Measurements from ENCODE around the gene INMT. TPM values are rescaled to one million over a fixed set of nuclear protein-coding genes. Genes with fewer than 3 reads are reported as not detected.

Gene INMT
- total RNA-seq, 4 donors from 2014 or later: 21.3 to 142 (median 100) TPM

- DNase-seq (ENCODE audit: low spot score in 2 of 2): no peak
- 81 to 82% methylated on average over 6 of the region's 6 CpGs for whole genome bisulfite sequencing, 2 donors
- Histone ChIP-seq H3K4me3 (no peak overlapping the region), H3K27me3 (no peaks in the 10 kb centered on the region), H3K36me3 (no peaks in the 10 kb centered on the region), H3K27ac (no peak overlapping the region), H3K9me3 (no peaks in the 10 kb centered on the region), H3K4me1 (peaks cover 0 to 22% (median 3%) of the 10 kb centered on the region in 4 donors)
- no peak for TF ChIP-seq POLR2A (IDR thresholded peaks at IDR 0.05)
- no peak for TF ChIP-seq EP300 (IDR thresholded peaks at IDR 0.05)
- TF ChIP-seq, protein P1, sequence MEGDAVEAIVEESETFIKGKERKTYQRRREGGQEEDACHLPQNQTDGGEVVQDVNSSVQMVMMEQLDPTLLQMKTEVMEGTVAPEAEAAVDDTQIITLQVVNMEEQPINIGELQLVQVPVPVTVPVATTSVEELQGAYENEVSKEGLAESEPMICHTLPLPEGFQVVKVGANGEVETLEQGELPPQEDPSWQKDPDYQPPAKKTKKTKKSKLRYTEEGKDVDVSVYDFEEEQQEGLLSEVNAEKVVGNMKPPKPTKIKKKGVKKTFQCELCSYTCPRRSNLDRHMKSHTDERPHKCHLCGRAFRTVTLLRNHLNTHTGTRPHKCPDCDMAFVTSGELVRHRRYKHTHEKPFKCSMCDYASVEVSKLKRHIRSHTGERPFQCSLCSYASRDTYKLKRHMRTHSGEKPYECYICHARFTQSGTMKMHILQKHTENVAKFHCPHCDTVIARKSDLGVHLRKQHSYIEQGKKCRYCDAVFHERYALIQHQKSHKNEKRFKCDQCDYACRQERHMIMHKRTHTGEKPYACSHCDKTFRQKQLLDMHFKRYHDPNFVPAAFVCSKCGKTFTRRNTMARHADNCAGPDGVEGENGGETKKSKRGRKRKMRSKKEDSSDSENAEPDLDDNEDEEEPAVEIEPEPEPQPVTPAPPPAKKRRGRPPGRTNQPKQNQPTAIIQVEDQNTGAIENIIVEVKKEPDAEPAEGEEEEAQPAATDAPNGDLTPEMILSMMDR (IDR thresholded peaks at IDR 0.05): no peak
Observed at GRCh38 chr7:30706316-30706715, 45.6 kb upstream of the INMT start.

GRCh38 chr7:30706908-30707307 lies 45.0 kb upstream of the INMT start:
- Histone ChIP-seq H3K27me3 (no peaks in the 10 kb centered on the region), H3K36me3 (no peaks in the 10 kb centered on the region), H3K4me1 (peaks cover 0 to 22% (median 3%) of the 10 kb centered on the region in 4 donors), H3K4me3 (no peak overlapping the region), H3K9me3 (no peaks in the 10 kb centered on the region), H3K27ac (no peak overlapping the region)
- 60 to 81% methylated on average over 6 of the region's 6 CpGs for WGBS, 2 donors
- TF ChIP-seq POLR2A (IDR thresholded peaks at IDR 0.05): no peak
- no peak for TF ChIP-seq EP300 (IDR thresholded peaks at IDR 0.05)
- TF ChIP-seq, protein P1 (IDR thresholded peaks at IDR 0.05): no peak
- DNase-seq (ENCODE audit: low spot score in 2 of 2): no peak

- H3K9me3 ChIP-seq: no peaks in the 10 kb centered on the region
- no peak for TF ChIP-seq EP300 (IDR thresholded peaks at IDR 0.05)
- TF ChIP-seq, protein P1 (IDR thresholded peaks at IDR 0.05): no peak
- no peak for TF ChIP-seq POLR2A (IDR thresholded peaks at IDR 0.05)
- DNase-seq (ENCODE audit: low spot score in 2 of 2): peak; percentile 38 to 50
- no peak overlapping the region for H3K4me3 ChIP-seq
- 62 to 66% methylated on average over 14 to 15 of the region's 16 CpGs for WGBS, 2 donors
- H3K36me3 ChIP-seq: no peaks in the 10 kb centered on the region
- H3K27ac ChIP-seq: peak overlapping the region in 2 of 4 donors; percentile 40 to 41
- no peaks in the 10 kb centered on the region for H3K27me3 ChIP-seq
- peaks cover 0 to 22% (median 3%) of the 10 kb centered on the region in 4 donors for H3K4me1 ChIP-seq
Observed at GRCh38 chr7:30707391-30708357, 44.3 kb upstream of the INMT start.

GRCh38 chr7:30708412-30708811 lies 43.5 kb upstream of the INMT start:
- H3K9me3 ChIP-seq: no peaks in the 10 kb centered on the region
- H3K27me3 ChIP-seq: no peaks in the 10 kb centered on the region
- H3K4me3 ChIP-seq: no peak overlapping the region
- peaks cover 0 to 22% (median 3%) of the 10 kb centered on the region in 4 donors for H3K4me1 ChIP-seq
- WGBS, 2 donors: 66 to 68% methylated on average over 4 of the region's 4 CpGs
- peak overlapping the region in 2 of 4 donors; percentile 40 to 43 for H3K27ac ChIP-seq
- TF ChIP-seq, protein P1 (IDR thresholded peaks at IDR 0.05): no peak
- TF ChIP-seq POLR2A (IDR thresholded peaks at IDR 0.05) (no peak), EP300 (IDR thresholded peaks at IDR 0.05) (no peak)
- DNase-seq (ENCODE audit: low spot score in 2 of 2): no peak
- H3K36me3 ChIP-seq: no peaks in the 10 kb centered on the region

DNA sequence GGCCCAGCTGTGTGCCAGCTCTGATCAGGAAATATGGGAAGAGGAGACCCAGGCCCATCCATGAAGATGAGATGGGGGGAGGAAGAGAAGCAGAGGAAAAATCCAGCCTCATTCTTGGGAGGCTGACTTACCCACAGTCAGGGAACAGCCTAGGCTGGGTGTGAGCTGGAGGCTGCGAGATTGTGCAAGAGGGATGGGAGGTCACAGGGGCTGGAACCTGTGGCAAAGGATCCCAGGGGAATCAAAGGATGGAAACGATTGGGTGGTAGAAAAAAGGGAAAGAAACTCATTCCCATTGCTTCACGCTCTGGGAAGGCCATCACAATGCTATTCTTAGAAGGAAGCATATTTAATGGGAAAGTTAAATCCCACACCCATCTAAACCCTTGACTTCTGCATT lies 43.0 kb upstream of the INMT start:
- 57 to 62% methylated on average over 3 of the region's 3 CpGs for WGBS, 2 donors

More for the DNA sequence above, 43.0 kb upstream of the INMT start:
- Histone ChIP-seq H3K4me3 (no peak overlapping the region), H3K27me3 (no peaks in the 10 kb centered on the region), H3K36me3 (no peaks in the 10 kb centered on the region), H3K9me3 (no peaks in the 10 kb centered on the region), H3K27ac (peak overlapping the region in 1 of 4 donors; percentile 43), H3K4me1 (peaks cover 0 to 22% (median 3%) of the 10 kb centered on the region in 4 donors)
- TF ChIP-seq POLR2A (IDR thresholded peaks at IDR 0.05): no peak
- TF ChIP-seq EP300 (IDR thresholded peaks at IDR 0.05): peak in 1 of 2 donors; percentile 79
- TF ChIP-seq, protein P1 (IDR thresholded peaks at IDR 0.05): no peak
- DNase-seq (ENCODE audit: low spot score in 2 of 2): peak; percentile 50 to 62
